Sciatic nerve (tissue), 2 donors: ENCODE data around the gene GSG1L2. TPM values are rescaled to one million over a fixed set of nuclear protein-coding genes. Genes with fewer than 3 reads are reported as not detected.

Experiments
- ATAC-seq: fragments of 200-7000 bp; cut with Tn5 transposase; one replicate; pipeline ENCODE4 v1.9.1; 2020; ENCODE audit warnings: mild to moderate bottlenecking, moderate library complexity
- DNase-seq: peaks from one replicate; pipeline ENCODE4 v3.0.0-alpha.2; 2020; ENCODE audit warnings: low spot score
- intact Hi-C: fragments of 100-400 bp; cut with DNase I; formaldehyde crosslinking; loops from one replicate; pipeline ENCODE4 v1.14.2; 2022
- total RNA-seq: library from RNA; stranded (reverse); fragmentation: NEBNext Ultra II Directional; extraction: Animal tissue kit (Norgen Biotek cat#: 25700); gene quantifications from one replicate; pipeline ENCODE4 v1.2.1, GENCODE V29; 2021
- donor health status: DM: no; HTN: no; CAD: no.
- donor health status: DM: no; HTN: no; CAD: no.

GSG1L2 gene
- not detected for total RNA-seq

GRCh38 chr17:9821921-9822320 lies at the start of gene GSG1L2:
TSS of gene GSG1L2 (minus strand) at chr17:9822079. CDS start at chr17:9822071, 8 bp downstream.
- intact Hi-C loops = no loop called here
- DNase-seq = no peak
- ATAC-seq = no peak

DNA sequence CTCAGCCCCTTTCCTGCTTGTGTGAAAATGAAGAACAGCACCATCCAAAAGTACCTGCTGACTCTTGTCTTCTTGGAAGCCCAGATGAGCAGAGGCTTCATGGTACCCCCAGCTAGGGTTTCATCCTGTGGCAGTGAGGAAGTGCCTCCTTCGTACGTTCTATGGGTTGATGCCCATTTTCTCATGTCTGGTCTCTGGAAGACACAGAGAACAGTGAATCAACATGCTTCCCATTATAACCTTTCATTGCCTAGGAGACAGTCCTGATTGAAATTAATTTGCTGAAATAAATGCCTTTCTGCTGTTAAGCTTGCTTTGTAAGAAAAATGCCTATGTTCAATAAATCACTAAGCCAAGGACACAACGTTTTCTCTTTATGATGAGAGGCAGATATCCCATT lies 46.7 kb upstream of the GSG1L2 start:
- DNase-seq = no peak
- no peak for ATAC-seq
- intact Hi-C loops = no loop called here

GRCh38 chr17:9865586-9865985 lies 43.7 kb upstream of the GSG1L2 start:
- DNase-seq = no peak
- intact Hi-C loops = no loop called here
- no peak for ATAC-seq

GRCh38 chr17:9862949-9863348 lies 41.1 kb upstream of the GSG1L2 start:
- DNase-seq = no peak
- intact Hi-C loops = no loop called here
- ATAC-seq = no peak

DNA sequence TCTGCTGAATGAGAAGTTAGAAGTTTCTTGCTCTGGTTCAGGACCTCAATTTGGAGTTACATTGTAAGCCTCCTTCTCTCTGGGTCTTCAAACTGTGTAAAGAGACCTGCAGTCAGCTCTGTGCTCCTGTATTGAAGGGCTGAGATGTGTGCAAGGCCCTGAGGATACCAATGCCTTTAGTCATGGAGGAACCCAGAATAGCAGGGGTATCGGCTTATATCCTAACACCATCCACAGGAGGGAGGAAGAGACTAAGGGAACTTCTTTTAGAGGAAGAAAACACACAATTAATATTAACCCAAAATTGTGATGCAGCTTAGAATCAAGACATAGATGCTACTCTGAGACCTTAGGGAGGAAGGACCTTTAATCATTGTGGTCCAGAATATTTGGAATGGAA lies 40.3 kb upstream of the GSG1L2 start:
- intact Hi-C loops = no loop called here
- no peak for DNase-seq
- ATAC-seq = no peak

DNA sequence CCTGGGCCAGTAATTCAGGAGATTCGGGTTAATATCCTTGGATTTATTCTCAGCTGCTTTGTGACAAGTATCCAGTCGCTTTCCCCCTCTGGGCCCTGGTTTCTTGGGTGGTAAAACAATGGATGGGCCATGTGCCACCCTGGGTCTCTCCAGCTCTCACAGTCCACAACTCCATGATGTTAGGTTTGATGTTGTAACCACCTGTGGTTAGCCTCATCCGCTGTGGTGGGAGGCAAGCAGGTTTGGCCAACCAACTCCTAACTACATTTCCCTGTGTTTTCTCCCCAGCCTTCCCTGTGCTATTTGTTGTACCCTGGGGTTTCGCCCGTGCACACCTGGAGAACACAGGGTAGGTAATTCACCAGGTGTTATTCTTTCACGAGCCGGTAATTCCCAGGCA lies 39.0 kb upstream of the GSG1L2 start:
- DNase-seq = no peak
- ATAC-seq = no peak
- intact Hi-C loops = no loop called here

GRCh38 chr17:9859781-9860180 lies 37.9 kb upstream of the GSG1L2 start:
- ATAC-seq (no peak), DNase-seq (no peak)
- intact Hi-C loops = no loop called here

- ATAC-seq = no peak
- DNase-seq = no peak
- intact Hi-C loops = no loop called here
Observed at GRCh38 chr17:9855036-9855435, 33.2 kb upstream of the GSG1L2 start.

DNA sequence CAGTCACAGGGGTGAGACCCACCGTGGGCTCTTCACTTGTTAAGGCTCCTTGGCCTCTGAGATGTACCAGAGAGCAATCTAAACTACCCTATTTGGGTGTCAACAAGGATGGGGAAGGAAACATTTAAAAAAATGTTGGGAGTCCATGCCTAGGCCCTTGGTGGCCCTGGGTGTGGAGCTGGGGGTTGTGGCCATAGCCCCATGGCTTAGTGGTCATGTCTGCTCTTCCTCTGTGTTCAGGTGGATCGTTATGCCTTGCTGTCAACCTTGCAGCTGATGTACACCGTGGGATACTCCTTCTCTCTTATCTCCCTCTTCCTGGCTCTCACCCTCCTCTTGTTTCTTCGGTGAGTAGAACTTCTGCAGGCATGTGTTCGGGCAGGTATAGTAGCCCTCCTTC lies 32.4 kb upstream of the GSG1L2 start:
- intact Hi-C loops = no loop called here
- DNase-seq (no peak), ATAC-seq (no peak)

GRCh38 chr17:9850151-9850550 lies 28.3 kb upstream of the GSG1L2 start:
- ATAC-seq (no peak), DNase-seq (no peak)
- intact Hi-C loops = no loop called here

- DNase-seq (no peak), ATAC-seq (no peak)
- intact Hi-C loops = no loop called here
Observed at GRCh38 chr17:9845306-9845705, 23.4 kb upstream of the GSG1L2 start.

DNA sequence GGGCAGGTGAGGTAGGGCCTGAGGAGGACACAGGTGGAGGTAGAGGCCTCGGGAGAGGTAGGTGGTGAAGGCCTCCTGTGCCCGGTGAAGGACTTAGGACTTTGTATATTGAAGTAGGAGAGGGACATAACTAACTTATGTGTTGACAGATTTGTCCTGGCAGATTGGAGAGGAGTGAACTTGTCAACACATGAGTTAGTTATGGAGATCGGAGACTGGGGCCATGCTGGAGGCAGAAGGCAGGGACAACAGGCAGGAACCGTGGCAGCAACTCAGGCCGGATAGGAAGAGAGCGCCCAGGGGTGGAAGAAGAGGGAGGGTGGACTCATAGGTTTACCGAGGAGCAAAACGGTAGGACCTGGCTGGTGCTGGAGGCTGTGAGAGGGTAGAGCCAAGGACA lies 22.3 kb upstream of the GSG1L2 start:
- no peak for DNase-seq
- no peak for ATAC-seq
- intact Hi-C loops = no loop called here

DNA sequence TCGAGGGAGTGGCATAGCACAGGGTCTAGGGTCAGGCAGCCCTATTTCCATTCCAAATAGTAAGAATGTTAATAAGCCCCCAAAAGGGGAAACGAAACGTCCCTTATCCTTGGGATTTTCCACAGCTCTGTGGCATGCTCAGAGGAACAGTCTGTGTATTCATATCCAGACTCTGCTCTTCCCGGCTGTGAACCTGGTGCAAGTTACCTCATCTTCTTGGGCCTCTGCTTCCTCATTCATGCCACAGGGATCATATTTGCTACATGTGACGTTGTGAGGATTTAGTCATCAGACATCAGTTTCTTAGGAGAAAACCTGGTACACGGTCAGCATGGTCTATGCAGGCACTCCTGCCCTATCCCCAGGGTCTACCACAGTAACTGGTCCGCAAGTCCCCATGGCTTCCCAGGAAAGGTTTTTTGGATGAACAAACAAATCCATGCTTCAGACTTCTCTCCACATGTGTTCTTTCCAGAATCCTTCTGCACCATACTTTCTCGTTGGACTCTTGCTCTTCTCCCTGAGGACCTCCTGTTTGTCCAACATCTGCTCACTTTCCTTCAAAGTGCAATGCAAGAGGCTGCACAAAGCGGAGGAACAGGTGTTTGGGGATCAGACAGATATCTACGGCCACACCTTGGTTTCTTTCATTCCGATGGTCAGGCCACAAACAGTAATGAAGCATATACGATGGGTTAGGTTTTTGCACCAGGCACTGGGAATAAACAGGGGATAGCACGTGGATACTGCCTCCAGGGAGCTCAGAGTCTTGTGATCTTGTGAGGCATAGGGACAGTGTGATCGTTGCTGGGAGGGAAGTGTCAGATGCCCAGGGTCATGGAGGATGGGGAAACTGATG lies 21.5 kb upstream of the GSG1L2 start:
- intact Hi-C loops = no loop called here
- ATAC-seq (peak; percentile 56), DNase-seq (no peak)

GRCh38 chr17:9842057-9842758 lies 20.3 kb upstream of the GSG1L2 start:
- intact Hi-C loops = no loop called here
- ATAC-seq = peak; percentile 85
- peak; percentile 63 for DNase-seq

DNA sequence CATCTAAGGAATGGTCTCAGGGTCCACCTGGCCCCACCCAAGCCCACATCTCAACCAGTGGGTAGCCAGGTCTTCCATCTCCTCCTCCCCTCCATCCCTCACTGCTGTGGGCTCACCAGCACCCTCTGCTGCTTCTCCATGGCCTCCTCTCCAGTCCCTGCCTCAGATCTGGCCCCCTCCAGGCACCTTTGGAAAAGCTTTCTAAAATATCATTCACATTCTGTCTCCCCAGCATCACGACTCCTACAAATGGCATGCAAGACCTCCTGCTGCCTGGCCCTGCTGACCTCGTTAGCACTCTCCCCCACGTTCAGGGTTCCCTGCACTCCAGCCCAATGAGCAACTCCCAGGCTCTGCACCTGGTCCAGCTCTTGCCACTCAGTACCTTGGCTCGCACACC lies 17.6 kb upstream of the GSG1L2 start:
- ATAC-seq (no peak), DNase-seq (no peak)
- intact Hi-C loops = no loop called here

GRCh38 chr17:9837551-9838471 lies 15.9 kb upstream of the GSG1L2 start:
- DNase-seq = peak; percentile 68
- intact Hi-C loops = no loop called here
- ATAC-seq = peak; percentile 82

GRCh38 chr17:9833922-9834321 lies 12.0 kb upstream of the GSG1L2 start:
- intact Hi-C loops = no loop called here
- DNase-seq (no peak), ATAC-seq (no peak)

- intact Hi-C loops = no loop called here
- DNase-seq (no peak), ATAC-seq (no peak)
Observed at GRCh38 chr17:9830711-9831110, 8.8 kb upstream of the GSG1L2 start.

DNA sequence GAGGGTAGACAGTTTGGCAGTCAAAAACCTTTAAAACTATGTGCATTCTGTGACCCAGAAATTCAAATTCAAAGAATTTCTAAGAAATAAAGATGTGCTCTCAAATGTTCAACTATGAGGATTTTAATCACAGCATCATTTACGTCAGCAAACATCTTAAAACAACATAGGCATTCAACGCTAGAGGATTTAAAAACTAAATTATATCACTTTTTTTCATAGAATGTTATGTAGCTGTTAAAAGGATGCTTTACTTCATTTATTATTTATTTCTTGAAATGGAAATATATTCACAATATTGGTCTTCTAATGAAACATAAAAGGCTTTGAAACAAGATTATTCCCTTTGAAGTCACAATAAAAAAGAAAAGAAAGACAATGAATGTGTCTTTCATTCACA lies 7.5 kb upstream of the GSG1L2 start:
- ATAC-seq (no peak), DNase-seq (no peak)
- intact Hi-C loops = no loop called here
